ENCODE data around the gene RASGRP2. TPM values are rescaled to one million over a fixed set of nuclear protein-coding genes. Genes with fewer than 3 reads are reported as not detected.

RASGRP2 gene
- 0.36 TPM in 1 of 2 replicates, not detected in the other for polyA plus RNA-seq

DNA sequence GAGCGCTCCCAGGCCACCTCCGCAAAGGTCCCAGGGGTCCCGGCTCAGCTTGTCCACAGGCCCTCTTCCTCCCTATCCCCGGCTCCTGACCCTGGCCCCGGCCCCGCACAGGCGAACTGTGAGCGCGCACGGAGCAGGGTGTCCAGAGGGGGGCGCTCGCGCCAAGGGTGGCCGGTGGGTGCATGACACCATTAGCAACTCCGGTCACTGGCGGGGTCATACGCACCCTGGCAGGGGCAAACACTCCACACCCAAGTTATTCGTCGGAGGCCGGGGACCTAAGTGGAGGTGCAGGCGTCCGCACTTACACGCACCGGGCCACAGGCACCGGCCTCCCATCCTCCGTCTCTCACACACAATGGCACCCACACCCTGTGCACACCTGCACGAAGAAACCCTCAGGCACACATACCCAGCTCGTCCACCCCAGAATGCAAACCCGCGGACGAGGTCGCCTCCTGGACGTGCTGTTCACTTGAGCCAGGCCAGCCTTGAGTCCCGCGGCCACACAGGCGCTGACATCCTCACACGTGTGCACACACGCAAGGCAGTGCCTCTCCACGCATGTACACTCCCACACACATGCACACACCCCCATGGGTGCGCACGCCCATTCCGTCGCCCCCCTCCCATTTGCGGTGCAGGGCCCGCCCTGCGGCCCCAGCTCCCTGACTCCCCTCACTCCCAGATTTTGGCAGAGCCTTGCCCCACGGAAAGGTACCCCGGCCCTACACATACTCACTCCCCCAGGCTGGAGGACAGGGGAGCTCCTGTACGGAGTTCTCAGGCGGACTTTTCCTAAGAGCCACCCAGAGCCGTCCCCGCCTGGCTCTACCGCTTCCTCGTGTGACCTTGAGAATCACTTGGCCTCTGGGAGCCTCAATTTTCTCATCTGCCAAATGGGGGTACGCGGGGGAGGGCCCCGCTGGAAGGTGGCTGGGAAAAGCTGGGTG is at the start of gene RASGRP2:
Gene RASGRP2, minus strand, starts transcription at position 552 of the 953 bp plus-strand sequence. CDS start 1,276 bp downstream, outside the sequence.

DNA sequence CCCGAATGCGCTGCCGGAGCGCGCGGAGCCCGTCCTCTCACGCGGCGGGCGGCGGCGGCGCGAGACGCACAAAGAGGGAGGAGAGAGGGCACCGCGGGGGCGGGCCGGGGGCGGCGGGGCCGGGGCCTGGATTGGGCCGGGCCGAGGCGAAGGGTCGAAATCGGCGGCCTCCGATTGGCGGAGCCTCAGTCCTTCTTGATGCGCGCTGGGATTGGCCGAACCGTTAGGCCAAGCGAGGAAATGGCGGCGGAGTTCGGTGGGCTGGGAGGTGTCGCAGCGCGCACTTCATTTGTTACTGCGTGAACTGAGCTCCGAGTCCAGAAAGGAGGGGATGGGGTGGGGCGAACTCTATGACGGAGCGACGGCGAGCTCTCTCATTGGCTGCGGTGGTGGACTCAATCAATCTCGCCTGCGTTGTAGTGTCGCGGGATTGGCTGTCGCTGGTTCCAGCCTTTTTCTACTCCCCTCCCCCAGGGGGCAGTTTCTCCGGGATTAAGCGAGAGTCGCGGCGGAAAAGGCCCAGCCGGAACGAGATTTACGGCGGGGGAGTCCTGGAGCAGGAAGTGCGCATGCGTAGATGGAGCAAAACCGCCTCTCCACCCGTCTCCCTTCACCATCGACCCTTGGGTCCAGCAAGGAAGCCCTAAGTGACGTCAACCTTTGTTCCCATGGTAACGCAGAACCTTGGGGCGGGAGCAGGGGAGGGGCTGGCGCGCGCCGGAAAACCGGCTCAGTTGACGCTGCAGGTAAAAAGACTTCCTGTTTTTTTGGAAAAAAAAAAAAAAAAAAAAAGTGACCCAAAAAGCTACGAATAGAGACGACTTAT is 34.7 kb upstream of the RASGRP2 start, which contains the start of gene SF1:
Gene SF1, minus strand, starts transcription at position 70 of the 826 bp plus-strand sequence. CDS start 150 bp downstream, outside the sequence.

DNA sequence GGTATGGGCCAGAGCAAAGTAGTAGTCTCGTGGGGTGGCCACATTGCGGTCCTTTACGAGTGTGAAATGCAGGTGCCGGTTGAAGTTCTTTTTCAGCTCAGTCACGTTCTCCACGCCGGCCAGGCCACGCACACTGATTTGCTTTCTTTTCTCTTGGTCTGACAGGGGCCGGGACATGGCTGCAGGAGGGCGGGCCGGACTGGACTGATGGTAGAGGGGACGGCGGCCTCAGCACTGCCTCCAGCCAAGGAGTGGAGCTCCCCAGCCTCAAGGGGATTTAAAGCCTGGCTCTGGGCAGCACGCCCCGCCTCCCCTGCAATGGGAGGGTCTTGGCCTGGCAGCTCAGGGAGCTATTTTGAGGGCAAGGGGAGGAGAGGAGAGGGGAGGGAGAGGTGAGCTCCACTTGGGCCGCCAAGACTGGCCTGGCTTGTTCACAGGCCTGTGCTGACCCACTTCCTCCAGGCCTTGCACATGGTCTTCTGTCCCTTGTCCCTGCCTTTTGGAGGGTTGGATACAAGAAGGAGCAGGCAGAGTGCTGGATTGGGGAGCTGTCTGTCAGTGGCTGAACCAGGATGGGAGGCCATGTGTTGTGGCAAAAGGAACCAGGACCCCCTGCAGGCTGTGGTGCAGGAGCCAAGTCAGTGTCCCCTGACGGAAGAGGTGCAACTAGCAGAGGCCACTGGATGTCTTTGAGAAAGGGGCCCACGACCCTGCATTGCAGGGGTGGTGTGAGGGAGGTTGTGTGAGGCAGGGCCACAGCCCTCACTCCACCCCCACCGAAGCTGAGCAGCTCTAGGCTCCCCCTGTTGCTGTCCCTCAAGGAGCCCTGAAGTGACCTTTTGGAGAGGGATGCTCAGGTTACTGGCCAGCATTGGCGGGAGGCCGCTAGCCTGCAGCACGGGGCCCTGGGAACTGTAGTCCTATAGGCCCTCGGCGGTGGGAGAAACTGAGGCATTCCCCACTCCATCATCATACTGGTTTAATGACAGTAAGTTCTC is 16.1 kb upstream of the RASGRP2 start, which contains the start of gene PYGM:
Gene PYGM, minus strand, starts transcription at position 253 of the 998 bp plus-strand sequence. Its CDS starts 76 bp downstream, at position 177.

DNA sequence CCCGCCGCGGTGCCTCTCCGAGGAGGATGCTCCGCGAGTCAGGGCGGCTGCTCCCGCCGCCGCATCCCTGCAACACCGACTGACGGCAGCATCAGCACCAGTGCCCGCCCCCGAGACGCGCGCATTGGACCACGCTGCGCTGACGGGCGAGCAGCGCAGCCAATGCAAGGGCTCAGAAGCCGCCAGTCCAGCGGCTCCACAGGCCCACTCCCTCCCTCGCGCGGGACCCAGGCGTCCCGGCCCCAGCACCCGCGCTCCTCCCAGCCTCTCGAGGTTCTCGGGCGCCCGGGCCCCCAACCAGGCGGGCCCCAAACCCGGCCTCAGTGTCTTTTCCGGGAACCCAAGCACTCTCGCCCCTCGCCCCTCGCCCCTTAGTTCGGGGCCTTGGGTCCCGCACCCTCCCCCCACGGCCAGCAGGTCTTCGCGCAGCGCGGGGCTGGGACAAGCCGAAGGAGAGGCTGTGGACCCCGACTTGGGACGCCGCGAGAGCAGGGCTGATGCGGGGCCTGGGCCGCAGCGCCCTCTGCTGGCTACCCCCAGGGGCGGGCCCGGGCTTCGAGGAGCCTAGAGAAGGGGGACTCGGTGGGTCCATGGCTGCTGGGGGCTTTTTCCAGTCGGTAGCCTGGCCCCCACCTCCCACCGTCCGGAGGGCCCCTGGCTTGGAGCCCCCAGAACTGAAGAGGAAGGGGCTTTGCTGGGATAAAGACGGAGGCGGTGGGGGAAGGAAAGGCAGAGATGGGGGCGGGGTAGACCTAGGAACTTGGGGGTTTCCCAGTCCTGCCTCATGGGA is 20.6 kb downstream of the RASGRP2 start, which contains the start of gene NRXN2:
Gene NRXN2, minus strand, starts transcription at position 81 of the 790 bp plus-strand sequence. CDS start 9,498 bp downstream, outside the sequence.

Other genes with a start within 250 kb of the RASGRP2 start
- gene SLC22A11, start 188.2 kb downstream of the RASGRP2 start, polyA plus RNA-seq: not detected in 2 replicates
- not detected in 2 replicates for gene SLC22A12, start 152.9 kb downstream of the RASGRP2 start, polyA plus RNA-seq
- 1.7 and 3.1 TPM in 2 replicates for gene NRXN2, start 20.9 kb downstream of the RASGRP2 start, polyA plus RNA-seq
- gene PYGM, start 15.8 kb upstream of the RASGRP2 start, polyA plus RNA-seq: 0.69 and 1.4 TPM in 2 replicates
- gene SF1, start 34.4 kb upstream of the RASGRP2 start, polyA plus RNA-seq: 20.3 and 21.6 TPM in 2 replicates
- gene MAP4K2, start 59.1 kb upstream of the RASGRP2 start, polyA plus RNA-seq: 2.9 and 4.1 TPM in 2 replicates
- 4.9 and 7.0 TPM in 2 replicates for gene MEN1, start 66.4 kb upstream of the RASGRP2 start, polyA plus RNA-seq
- not detected in 2 replicates for gene CDC42BPG, start 100.5 kb upstream of the RASGRP2 start, polyA plus RNA-seq
- gene EHD1, start 134.5 kb upstream of the RASGRP2 start, polyA plus RNA-seq: 2.5 and 3.5 TPM in 2 replicates
- gene ATG2A, start 173.1 kb upstream of the RASGRP2 start, polyA plus RNA-seq: 0.70 and 0.73 TPM in 2 replicates
- gene PPP2R5B, start 180.5 kb upstream of the RASGRP2 start, polyA plus RNA-seq: 1.5 and 3.1 TPM in 2 replicates
- not detected in 2 replicates for gene GPHA2, start 191.8 kb upstream of the RASGRP2 start, polyA plus RNA-seq
- gene MAJIN, start 228.0 kb upstream of the RASGRP2 start, polyA plus RNA-seq: 3.6 and 3.8 TPM in 2 replicates